ENCODE results near the gene B9D2. TPM values are rescaled to one million over a fixed set of nuclear protein-coding genes. Genes with fewer than 3 reads are reported as not detected.

Gene B9D2
- polyA plus RNA-seq, 1 donor from 2014 or later: 15.9 TPM

DNA sequence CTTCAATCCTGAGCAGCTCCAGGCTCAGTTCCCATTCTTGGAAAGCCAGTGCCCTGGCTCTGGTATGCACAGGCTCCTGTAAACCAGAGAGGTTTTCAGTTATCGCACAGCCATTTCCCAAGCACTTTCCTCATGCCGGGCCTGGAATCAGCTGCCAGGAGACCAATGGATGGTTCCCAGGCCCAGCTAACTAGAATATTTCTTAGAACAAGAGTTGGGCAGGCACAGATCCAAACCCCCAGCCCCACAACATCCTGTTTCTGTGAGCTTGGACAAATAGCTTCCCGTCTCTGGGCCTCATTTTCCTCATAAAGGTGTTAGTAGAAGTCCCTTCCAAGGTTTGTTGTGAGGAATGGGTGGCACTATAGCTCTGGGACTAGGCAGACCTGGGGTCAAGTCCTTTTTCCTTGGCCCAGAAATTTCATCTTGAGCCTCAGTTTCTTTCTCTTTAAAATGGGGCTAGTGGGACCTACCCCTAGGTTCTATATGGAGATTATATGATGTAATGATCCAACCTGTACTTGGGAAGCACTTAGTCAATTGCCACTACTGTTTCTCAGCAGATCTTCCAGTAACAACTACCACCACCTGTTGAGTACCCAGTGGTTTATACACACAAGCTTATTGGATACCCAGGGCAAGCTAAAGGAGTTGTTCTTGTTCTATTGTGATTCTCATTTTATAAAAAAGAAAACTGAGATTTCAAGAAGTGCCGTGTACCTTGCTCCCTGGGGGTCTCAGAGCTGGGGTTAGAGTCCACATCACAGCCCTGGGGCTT, 59.1 kb downstream of the B9D2 start:
- H3K9ac ChIP-seq (ENCODE audit: low read length): no peak overlapping the region
- no peaks in the 10 kb centered on the region for H3K9me3 ChIP-seq (ENCODE audit: low read length)
- no peak for TF ChIP-seq EZH2 (IDR thresholded peaks at IDR 0.05; ENCODE audit: borderline replicate concordance, insufficient read depth, low read length, poor library complexity, severe bottlenecking)
- TF ChIP-seq, protein P1, sequence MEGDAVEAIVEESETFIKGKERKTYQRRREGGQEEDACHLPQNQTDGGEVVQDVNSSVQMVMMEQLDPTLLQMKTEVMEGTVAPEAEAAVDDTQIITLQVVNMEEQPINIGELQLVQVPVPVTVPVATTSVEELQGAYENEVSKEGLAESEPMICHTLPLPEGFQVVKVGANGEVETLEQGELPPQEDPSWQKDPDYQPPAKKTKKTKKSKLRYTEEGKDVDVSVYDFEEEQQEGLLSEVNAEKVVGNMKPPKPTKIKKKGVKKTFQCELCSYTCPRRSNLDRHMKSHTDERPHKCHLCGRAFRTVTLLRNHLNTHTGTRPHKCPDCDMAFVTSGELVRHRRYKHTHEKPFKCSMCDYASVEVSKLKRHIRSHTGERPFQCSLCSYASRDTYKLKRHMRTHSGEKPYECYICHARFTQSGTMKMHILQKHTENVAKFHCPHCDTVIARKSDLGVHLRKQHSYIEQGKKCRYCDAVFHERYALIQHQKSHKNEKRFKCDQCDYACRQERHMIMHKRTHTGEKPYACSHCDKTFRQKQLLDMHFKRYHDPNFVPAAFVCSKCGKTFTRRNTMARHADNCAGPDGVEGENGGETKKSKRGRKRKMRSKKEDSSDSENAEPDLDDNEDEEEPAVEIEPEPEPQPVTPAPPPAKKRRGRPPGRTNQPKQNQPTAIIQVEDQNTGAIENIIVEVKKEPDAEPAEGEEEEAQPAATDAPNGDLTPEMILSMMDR (IDR thresholded peaks at IDR 0.05; ENCODE audit: poor library complexity, severe bottlenecking): no peak
- no peak for TF ChIP-seq EP300 (conservative IDR thresholded peaks at IDR 0.05; ENCODE audit: poor library complexity, severe bottlenecking)
- no peaks in the 10 kb centered on the region for H3F3A ChIP-seq (ENCODE audit: insufficient read depth, low read length, poor library complexity, severe bottlenecking)
- no peaks in the 10 kb centered on the region for H3K36me3 ChIP-seq (ENCODE audit: insufficient read depth, low read length)
- no peak overlapping the region for H3K4me3 ChIP-seq (ENCODE audit: low read length)
- H3K9me2 ChIP-seq (ENCODE audit: insufficient read depth, low read length): no peaks in the 10 kb centered on the region
- no peaks in the 10 kb centered on the region for H4K20me1 ChIP-seq (ENCODE audit: insufficient read depth)
- H3K27me3 ChIP-seq (ENCODE audit: insufficient read depth, low read depth, low read length): no peaks in the 10 kb centered on the region
- no peak overlapping the region for H3K4me2 ChIP-seq (ENCODE audit: low read length)
- no peak overlapping the region for H3K27ac ChIP-seq (ENCODE audit: low read length)
- no peak overlapping the region for H2AFZ ChIP-seq (ENCODE audit: low read depth, low read length)
- H3K79me2 ChIP-seq (replicated peaks; ENCODE audit: insufficient read depth, low read length): no peaks in the 10 kb centered on the region

Other genes starting within 250 kb of the B9D2 start
- not detected in 2 replicates for gene CYP2F1, start 249.7 kb downstream of the B9D2 start, polyA plus RNA-seq
- gene CYP2S1, start 170.9 kb downstream of the B9D2 start, polyA plus RNA-seq: not detected in 2 replicates
- 0.10 TPM in 1 of 2 replicates, not detected in the other for gene AXL, start 144.9 kb downstream of the B9D2 start, polyA plus RNA-seq
- gene HNRNPUL1, start 99.8 kb downstream of the B9D2 start, polyA plus RNA-seq: 34.6 and 38.3 TPM in 2 replicates
- 4.9 and 5.5 TPM in 2 replicates for gene CCDC97, start 54.0 kb downstream of the B9D2 start, polyA plus RNA-seq
- gene TGFB1, start 10.2 kb downstream of the B9D2 start, polyA plus RNA-seq: 0.10 TPM in 1 of 2 replicates, not detected in the other
- 22.1 and 24.4 TPM in 2 replicates for gene TMEM91, start 12.4 kb upstream of the B9D2 start, polyA plus RNA-seq
- gene EXOSC5, start 33.2 kb upstream of the B9D2 start, polyA plus RNA-seq: 42.0 and 45.2 TPM in 2 replicates
- gene BCKDHA, start 33.7 kb upstream of the B9D2 start, polyA plus RNA-seq: 51.2 and 51.9 TPM in 2 replicates
- gene B3GNT8, start 63.2 kb upstream of the B9D2 start, polyA plus RNA-seq: not detected in 2 replicates
- gene DMAC2, start 75.8 kb upstream of the B9D2 start, polyA plus RNA-seq: 59.8 and 62.2 TPM in 2 replicates
- not detected in 2 replicates for gene ERICH4, start 79.0 kb upstream of the B9D2 start, polyA plus RNA-seq
- 0.90 and 2.9 TPM in 2 replicates for gene CEACAM21, start 212.0 kb upstream of the B9D2 start, polyA plus RNA-seq